Omental fat pad (tissue), 4 donors: ENCODE measurements around the gene ADGRG6. TPM values are rescaled to one million over a fixed set of nuclear protein-coding genes. Genes with fewer than 3 reads are reported as not detected.

Source experiments
- ATAC-seq: fragments of 150-250 bp; one replicate; pipeline ENCODE4 v1.9.1; 2016; ENCODE audit warnings: mild to moderate bottlenecking, moderate library complexity; ENCODE audit not compliant: low FRiP score
- DNase-seq: peaks from one replicate; pipeline ENCODE4 v3.0.0-alpha.2; 2019; ENCODE audit warnings: low spot score
- total RNA-seq, 4 donors: library from RNA; depleted of rRNA; stranded (reverse); fragments of >200 nt; gene quantifications; one replicate each; pipeline ENCODE4 v1.1.0, GENCODE V29; 2016
- TF ChIP-seq, protein P1 (sequence below), 3 donors: fragments of 450-650 bp; IDR thresholded peaks; one replicate each; pipeline ENCODE4 v1.5.1; 2016 to 2017; ENCODE audit warnings: antibody characterized with exemption in 3 of 3, mild to moderate bottlenecking in 3 of 3, moderate library complexity in 2 of 3

Gene ADGRG6
- total RNA-seq, 4 donors from 2014 or later = 28.5 to 68.6 (median 42.7) TPM

- TF ChIP-seq, protein P1, sequence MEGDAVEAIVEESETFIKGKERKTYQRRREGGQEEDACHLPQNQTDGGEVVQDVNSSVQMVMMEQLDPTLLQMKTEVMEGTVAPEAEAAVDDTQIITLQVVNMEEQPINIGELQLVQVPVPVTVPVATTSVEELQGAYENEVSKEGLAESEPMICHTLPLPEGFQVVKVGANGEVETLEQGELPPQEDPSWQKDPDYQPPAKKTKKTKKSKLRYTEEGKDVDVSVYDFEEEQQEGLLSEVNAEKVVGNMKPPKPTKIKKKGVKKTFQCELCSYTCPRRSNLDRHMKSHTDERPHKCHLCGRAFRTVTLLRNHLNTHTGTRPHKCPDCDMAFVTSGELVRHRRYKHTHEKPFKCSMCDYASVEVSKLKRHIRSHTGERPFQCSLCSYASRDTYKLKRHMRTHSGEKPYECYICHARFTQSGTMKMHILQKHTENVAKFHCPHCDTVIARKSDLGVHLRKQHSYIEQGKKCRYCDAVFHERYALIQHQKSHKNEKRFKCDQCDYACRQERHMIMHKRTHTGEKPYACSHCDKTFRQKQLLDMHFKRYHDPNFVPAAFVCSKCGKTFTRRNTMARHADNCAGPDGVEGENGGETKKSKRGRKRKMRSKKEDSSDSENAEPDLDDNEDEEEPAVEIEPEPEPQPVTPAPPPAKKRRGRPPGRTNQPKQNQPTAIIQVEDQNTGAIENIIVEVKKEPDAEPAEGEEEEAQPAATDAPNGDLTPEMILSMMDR (IDR thresholded peaks at IDR 0.05) = no peak
- ATAC-seq = no peak
- no peak for DNase-seq
Observed at GRCh38 chr6:142326540-142326939, 24.7 kb downstream of the ADGRG6 start.

DNA sequence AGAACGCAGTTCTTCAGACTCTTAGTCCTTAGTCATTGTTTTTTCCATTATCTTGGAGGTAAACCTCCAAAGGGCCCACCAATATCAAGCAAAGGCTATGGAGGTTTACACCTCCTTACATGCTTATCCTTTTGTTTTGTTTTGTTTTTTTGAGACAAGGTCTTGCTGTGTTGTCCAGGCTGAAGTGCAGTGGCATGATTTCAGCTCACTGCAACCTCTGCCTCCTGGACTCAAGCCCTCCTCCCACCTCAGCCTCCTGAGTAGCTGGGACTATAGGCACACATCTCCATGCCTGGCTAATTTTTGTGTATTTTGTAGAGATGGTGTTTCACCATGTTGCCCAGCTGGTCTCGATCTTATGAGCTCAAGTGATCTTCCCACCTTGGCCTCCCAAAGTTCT lies 26.3 kb downstream of the ADGRG6 start:
- ATAC-seq = no peak
- TF ChIP-seq, protein P1 (IDR thresholded peaks at IDR 0.05) = no peak
- DNase-seq = no peak

- TF ChIP-seq, protein P1 (IDR thresholded peaks at IDR 0.05) = no peak
- DNase-seq = no peak
- ATAC-seq = no peak
Observed at GRCh38 chr6:142329486-142330113, 27.8 kb downstream of the ADGRG6 start.

DNA sequence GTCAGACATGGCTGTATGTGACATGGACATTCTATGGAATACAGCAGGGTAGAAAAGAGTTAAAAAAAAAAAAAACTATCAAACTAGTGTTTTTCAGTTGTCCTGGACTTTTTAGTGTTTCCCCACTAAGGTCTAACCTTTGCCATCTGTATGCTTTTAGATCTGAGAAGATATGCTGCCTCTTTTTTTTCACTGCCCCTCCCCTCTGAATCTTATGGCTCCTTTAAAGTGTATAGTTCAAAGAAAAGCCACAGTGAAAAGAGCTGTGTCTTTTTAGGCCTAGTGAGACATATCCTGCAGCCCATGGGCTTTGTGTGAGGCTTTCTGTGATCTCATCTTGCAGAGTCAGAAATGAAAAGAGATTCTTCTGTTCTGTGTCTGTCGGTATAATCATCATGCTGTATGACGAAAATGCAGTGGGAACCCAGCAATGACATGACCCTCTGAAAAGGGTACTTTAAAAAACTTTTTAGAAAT lies 29.3 kb downstream of the ADGRG6 start:
- DNase-seq (no peak), ATAC-seq (no peak)
- TF ChIP-seq, protein P1 (IDR thresholded peaks at IDR 0.05) = no peak

GRCh38 chr6:142331601-142332000 lies 29.8 kb downstream of the ADGRG6 start:
- DNase-seq (no peak), ATAC-seq (no peak)
- TF ChIP-seq, protein P1 (IDR thresholded peaks at IDR 0.05) = no peak

DNA sequence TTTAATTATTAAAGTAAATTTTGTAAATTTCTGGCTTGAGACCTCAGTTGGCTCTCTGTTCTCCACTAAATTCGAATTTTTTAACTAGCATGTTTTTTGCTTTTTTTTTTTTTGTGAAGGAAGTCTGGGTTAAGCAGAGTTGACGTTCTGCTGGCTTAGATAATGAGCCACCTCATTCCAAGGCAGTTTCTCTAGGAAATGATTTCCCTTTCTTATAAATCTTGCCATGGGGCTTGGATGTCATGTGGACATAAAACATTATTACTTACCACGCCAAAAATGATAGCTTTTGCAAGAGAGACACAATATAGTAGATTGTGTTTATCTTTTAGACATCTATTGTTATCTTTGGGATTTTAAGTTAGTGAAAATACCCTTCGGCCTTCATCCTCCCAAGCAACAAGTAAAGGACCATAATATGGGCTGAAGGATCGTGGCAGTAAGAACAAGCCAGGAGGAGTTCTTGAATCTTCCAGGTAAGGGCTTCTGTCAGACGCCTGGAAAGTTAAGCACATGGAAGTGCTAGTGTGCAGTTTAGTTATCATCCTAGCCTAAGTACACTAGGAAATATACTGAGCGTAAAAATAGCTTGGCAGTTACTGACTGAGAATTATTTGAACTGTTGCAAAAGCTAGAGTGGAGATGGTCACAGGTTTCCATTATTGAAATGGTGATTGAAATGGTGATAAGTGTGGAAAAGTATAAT lies 30.7 kb downstream of the ADGRG6 start:
- TF ChIP-seq, protein P1 (IDR thresholded peaks at IDR 0.05) = no peak
- ATAC-seq (no peak), DNase-seq (no peak)

- TF ChIP-seq, protein P1 (IDR thresholded peaks at IDR 0.05) = no peak
- ATAC-seq (no peak), DNase-seq (no peak)
Observed at GRCh38 chr6:142333431-142333830, 31.6 kb downstream of the ADGRG6 start.
